ENCODE data around the gene RCE1. TPM values are rescaled to one million over a fixed set of nuclear protein-coding genes. Genes with fewer than 3 reads are reported as not detected.

RCE1 gene
- total and polyA plus RNA-seq, 2 donors (not counting 3 experiments of a cell fraction or from before 2014, with no cell fraction given) = 26.9 to 47.4 TPM

GRCh38 chr11:66800720-66801428 is 42.4 kb upstream of the RCE1 start:
- intact Hi-C loops (cut with micrococcal nuclease) = no loop called here
- POLR2A ChIA-PET = no interaction called here

GRCh38 chr11:66809592-66809991 is 33.6 kb upstream of the RCE1 start:
- TF ChIP-seq EZH2 (IDR thresholded peaks at IDR 0.05; ENCODE audit: borderline replicate concordance, low read depth, low read length, severe bottlenecking) = no peak
- no peak for TF ChIP-seq JUN (IDR thresholded peaks at IDR 0.05; ENCODE audit: borderline replicate concordance, insufficient read depth, insufficient read length, low read depth)
- TF ChIP-seq POLR2A (IDR thresholded peaks at IDR 0.05; ENCODE audit: low read depth, low read length) = no peak
- no peak for TF ChIP-seq POLR2AphosphoS5 (IDR thresholded peaks at IDR 0.05; ENCODE audit: insufficient read depth, low read depth, low read length)
- no peak for TF ChIP-seq CTCF (IDR thresholded peaks at IDR 0.05; ENCODE audit: extremely low read depth in 1 of 2, insufficient read depth in 1 of 2, low read depth in 1 of 2, low read length in 2 of 2)
- TF ChIP-seq FOS (IDR thresholded peaks at IDR 0.05; ENCODE audit: borderline replicate concordance, insufficient read depth, low read length) = no peak
- TF ChIP-seq GATA2 (IDR thresholded peaks at IDR 0.05; ENCODE audit: insufficient read depth, insufficient read length, low read depth, low read length) = no peak
- TF ChIP-seq MAX (IDR thresholded peaks at IDR 0.05; ENCODE audit: insufficient read depth, insufficient read length) = no peak
- no peak for TF ChIP-seq MYC (IDR thresholded peaks at IDR 0.05; ENCODE audit: low read depth, low read length)
- ChIA-PET POLR2A (no interaction called here), CTCF (no interaction called here)
- no peaks in the 10 kb centered on the region for H3K9me3 ChIP-seq (replicated peaks; ENCODE audit: control insufficient read depth, insufficient read depth, low read length)
- dilution Hi-C loops (cut with MboI; ENCODE audit: extremely low pct_ligation_motif_present, low sequenced_read_pairs) (no loop called here), intact Hi-C loops (cut with micrococcal nuclease) (no loop called here)
- DNase-seq (ENCODE audit: low read depth, low spot score) = no peak
- H3K9ac ChIP-seq (replicated peaks; ENCODE audit: extremely low read depth, insufficient read depth, low read length) = no peak overlapping the region
- no peaks in the 10 kb centered on the region for H3K9me1 ChIP-seq (replicated peaks; ENCODE audit: control insufficient read depth, extremely low read depth, insufficient read depth, low read length)
- no TSS peak for BruUV-seq (replicated peaks)
- no peak overlapping the region for H2AFZ ChIP-seq (ENCODE audit: low read depth, low read length)
- peaks cover 0 to 2% of the 10 kb centered on the region in 2 experiments for H3K36me3 ChIP-seq (ENCODE audit: control insufficient read depth in 2 of 2, extremely low read depth in 1 of 2, insufficient read depth in 2 of 2, low read length in 2 of 2)
- H3K27me3 ChIP-seq (ENCODE audit: control insufficient read depth in 2 of 2, insufficient read depth in 2 of 2, low read length in 2 of 2) = no peaks in the 10 kb centered on the region
- no peaks in the 10 kb centered on the region for H3K79me2 ChIP-seq (ENCODE audit: control insufficient read depth, insufficient read depth, low read length)
- no peak overlapping the region for H3K4me2 ChIP-seq (ENCODE audit: insufficient read depth, low read length)
- H3K4me1 ChIP-seq (ENCODE audit: control insufficient read depth, extremely low read depth, insufficient read depth, low read length) = no peaks in the 10 kb centered on the region
- no peak overlapping the region for H3K27ac ChIP-seq (ENCODE audit: insufficient read depth, low read depth, low read length)
- H4K20me1 ChIP-seq (replicated peaks; ENCODE audit: control insufficient read depth, extremely low read depth, insufficient read depth, low read length) = no peaks in the 10 kb centered on the region
- no peak for FAIRE-seq
- H3K4me3 ChIP-seq (replicated peaks in 1 of 3; ENCODE audit: insufficient read depth in 1 of 3, low read depth in 1 of 3, low read length in 3 of 3) = no peak overlapping the region

More at GRCh38 chr11:66800720-66801428, 42.4 kb upstream of the RCE1 start:
- no TSS peak for BruUV-seq (replicated peaks)
- Histone ChIP-seq H3K79me2 (ENCODE audit: control insufficient read depth, insufficient read depth, low read length) (no peaks in the 10 kb centered on the region), H3K9me3 (replicated peaks; ENCODE audit: control insufficient read depth, insufficient read depth, low read length) (no peaks in the 10 kb centered on the region), H4K20me1 (replicated peaks; ENCODE audit: control insufficient read depth, extremely low read depth, insufficient read depth, low read length) (no peaks in the 10 kb centered on the region), H3K36me3 (ENCODE audit: control insufficient read depth in 2 of 2, extremely low read depth in 1 of 2, insufficient read depth in 2 of 2, low read length in 2 of 2) (peaks cover 0 to 2% of the 10 kb centered on the region in 2 experiments), H3K9me1 (replicated peaks; ENCODE audit: control insufficient read depth, extremely low read depth, insufficient read depth, low read length) (peaks cover 2% of the 10 kb centered on the region), H3K4me1 (ENCODE audit: control insufficient read depth, extremely low read depth, insufficient read depth, low read length) (no peaks in the 10 kb centered on the region), H3K9ac (replicated peaks; ENCODE audit: extremely low read depth, insufficient read depth, low read length) (no peak overlapping the region), H3K4me3 (replicated peaks in 1 of 3; ENCODE audit: insufficient read depth in 1 of 3, low read depth in 1 of 3, low read length in 3 of 3) (no peak overlapping the region), H3K27me3 (ENCODE audit: control insufficient read depth in 2 of 2, insufficient read depth in 2 of 2, low read length in 2 of 2) (no peaks in the 10 kb centered on the region), H3K4me2 (ENCODE audit: insufficient read depth, low read length) (no peak overlapping the region), H2AFZ (ENCODE audit: low read depth, low read length) (no peak overlapping the region), H3K27ac (ENCODE audit: insufficient read depth, low read depth, low read length) (no peak overlapping the region)
- FAIRE-seq (no peak), DNase-seq (ENCODE audit: low read depth, low spot score) (no peak)
- TF ChIP-seq GATA2 (IDR thresholded peaks at IDR 0.05; ENCODE audit: insufficient read depth, insufficient read length, low read depth, low read length) (no peak), POLR2A (IDR thresholded peaks at IDR 0.05; ENCODE audit: low read depth, low read length) (no peak), MYC (IDR thresholded peaks at IDR 0.05; ENCODE audit: low read depth, low read length) (no peak), FOS (IDR thresholded peaks at IDR 0.05; ENCODE audit: borderline replicate concordance, insufficient read depth, low read length) (no peak), JUN (IDR thresholded peaks at IDR 0.05; ENCODE audit: borderline replicate concordance, insufficient read depth, insufficient read length, low read depth) (no peak), MAX (IDR thresholded peaks at IDR 0.05; ENCODE audit: insufficient read depth, insufficient read length) (no peak), EZH2 (IDR thresholded peaks at IDR 0.05; ENCODE audit: borderline replicate concordance, low read depth, low read length, severe bottlenecking) (no peak)
- dilution Hi-C loops (cut with MboI; ENCODE audit: extremely low pct_ligation_motif_present, low sequenced_read_pairs) = no loop called here
- CTCF ChIA-PET = interaction anchor here (1.2 kb wide), 1 partner anchor 14 kb away, joined by 5 read pairs; no protein-coding TSS in a partner anchor

Measured in endothelial cell of umbilical vein (primary cell).